ENCODE data around the gene COL6A2. TPM values are rescaled to one million over a fixed set of nuclear protein-coding genes. Genes with fewer than 3 reads are reported as not detected.
A peak's percentile ranks its signal among the peaks of the same experiment; 100 is the strongest.

Gene COL6A2
- total and polyA plus RNA-seq, 2 of the 4 experiments (the other 2 are of a cell fraction): 208 to 1,065 TPM

DNA sequence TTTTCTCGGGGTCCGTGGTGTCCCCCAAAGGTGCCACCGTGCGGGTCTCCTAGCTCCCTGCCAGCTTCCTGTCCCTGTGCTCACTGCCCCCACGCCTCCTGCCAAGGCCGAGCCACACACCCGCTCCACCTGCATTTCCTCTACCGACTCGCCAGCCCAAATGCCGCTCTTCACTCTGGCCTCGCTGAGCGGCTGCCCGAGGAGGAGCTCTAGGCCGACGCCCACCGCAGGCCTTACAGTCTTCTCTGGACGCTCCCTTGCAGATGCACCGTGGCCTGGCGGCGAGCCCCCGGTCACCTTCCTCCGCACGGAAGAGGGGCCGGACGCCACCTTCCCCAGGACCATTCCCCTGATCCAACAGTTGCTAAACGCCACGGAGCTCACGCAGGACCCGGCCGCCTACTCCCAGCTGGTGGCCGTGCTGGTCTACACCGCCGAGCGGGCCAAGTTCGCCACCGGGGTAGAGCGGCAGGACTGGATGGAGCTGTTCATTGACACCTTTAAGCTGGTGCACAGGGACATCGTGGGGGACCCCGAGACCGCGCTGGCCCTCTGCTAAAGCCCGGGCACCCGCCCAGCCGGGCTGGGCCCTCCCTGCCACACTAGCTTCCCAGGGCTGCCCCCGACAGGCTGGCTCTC lies 31.1 kb downstream of the COL6A2 start:
- Histone ChIP-seq H3K9me1 (ENCODE audit: insufficient read depth, low read length) (peaks cover 9% of the 10 kb centered on the region; the same call in 1 of the 2 replicates), H2BK15ac (ENCODE audit: low read depth, low read length) (no peak overlapping the region), H2AK9ac (replicated peaks; ENCODE audit: low read depth, low read length, poor library complexity) (peak overlapping the region; percentile 84), H4K20me1 (ENCODE audit: insufficient read depth, low read length) (peaks cover 97% of the 10 kb centered on the region), H3K23ac (ENCODE audit: low read depth, low read length) (no peak overlapping the region), H2AFZ (replicated peaks; ENCODE audit: low read length, poor library complexity) (peak overlapping the region; percentile 32), H3K9ac (ENCODE audit: low read depth, low read length) (no peak overlapping the region), H3K36me3 (ENCODE audit: control insufficient read depth, insufficient read depth, low read length) (peaks cover 79% of the 10 kb centered on the region), H3K18ac (ENCODE audit: low read depth, low read length) (no peak overlapping the region), H3K14ac (replicated peaks; ENCODE audit: low read depth, low read length) (no peak overlapping the region), H4K8ac (ENCODE audit: low read depth in 2 of 2, low read length in 2 of 2) (no peak overlapping the region), H3K9me3 (ENCODE audit: control insufficient read depth, insufficient read depth, low read length) (no peaks in the 10 kb centered on the region), H3K27me3 (ENCODE audit: control insufficient read depth, insufficient read depth, low read length) (no peaks in the 10 kb centered on the region), H4K5ac (ENCODE audit: low read depth, low read length) (no peak overlapping the region), H2AK5ac (ENCODE audit: low read depth, low read length) (no peak overlapping the region), H3K27ac (ENCODE audit: insufficient read depth, low read length) (no peak overlapping the region), H2BK20ac (ENCODE audit: low read depth, low read length) (no peak overlapping the region), H2BK5ac (ENCODE audit: low read depth, low read length, poor library complexity, severe bottlenecking) (no peak overlapping the region), H3K4me1 (ENCODE audit: control insufficient read depth, insufficient read depth, low read length) (no peaks in the 10 kb centered on the region), H2BK120ac (ENCODE audit: low read depth, low read length) (no peak overlapping the region), H3K56ac (ENCODE audit: extremely low read depth, insufficient read depth, low read length) (no peak overlapping the region), H4K91ac (ENCODE audit: insufficient read depth, low read depth, low read length) (no peak overlapping the region), H3K4me2 (ENCODE audit: low read depth, low read length) (no peak overlapping the region), H3K4ac (ENCODE audit: low read depth, low read length) (no peak overlapping the region), H3K79me1 (ENCODE audit: low read depth in 1 of 2, low read length in 2 of 2) (peaks cover 0 to 57% of the 10 kb centered on the region in 2 experiments; a peak in 3 of 4 replicates), H3K4me3 (ENCODE audit: insufficient read depth, low read depth, low read length) (no peak overlapping the region)
- ChIA-PET CTCF (interaction anchor here (0.5 kb wide), 1 partner anchor 30 kb away, joined by 3 read pairs; no protein-coding TSS in a partner anchor), POLR2A (ENCODE audit: unreplicated experiment) (no interaction called here)
- dilution Hi-C loops (cut with HindIII; ENCODE audit: low sequenced_read_pairs, unreplicated experiment) (no loop called here), intact Hi-C loops (cut with micrococcal nuclease) (no loop called here), in situ Hi-C loops (cut with MboI; ENCODE audit: low sequenced_read_pairs) (no loop called here)
- no TSS peak for BruUV-seq (replicated peaks)
- no peak for DNase-seq
- ATAC-seq (ENCODE audit: low read depth): no peak
- 95% methylated on average over 29 of the region's 45 CpGs; no CpG with 5 or more reads in 1 of the 2 experiments for WGBS, 2 experiments (ENCODE audit: extremely low coverage in 2 of 2, insufficient read length in 1 of 2)
- TF ChIP-seq RAD21 (IDR thresholded peaks at IDR 0.05; ENCODE audit: low read length): no peak
- TF ChIP-seq, protein P1, sequence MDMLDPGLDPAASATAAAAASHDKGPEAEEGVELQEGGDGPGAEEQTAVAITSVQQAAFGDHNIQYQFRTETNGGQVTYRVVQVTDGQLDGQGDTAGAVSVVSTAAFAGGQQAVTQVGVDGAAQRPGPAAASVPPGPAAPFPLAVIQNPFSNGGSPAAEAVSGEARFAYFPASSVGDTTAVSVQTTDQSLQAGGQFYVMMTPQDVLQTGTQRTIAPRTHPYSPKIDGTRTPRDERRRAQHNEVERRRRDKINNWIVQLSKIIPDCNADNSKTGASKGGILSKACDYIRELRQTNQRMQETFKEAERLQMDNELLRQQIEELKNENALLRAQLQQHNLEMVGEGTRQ (IDR thresholded peaks at IDR 0.05; ENCODE audit: low read depth, low read length): no peak
- no peak for TF ChIP-seq RFX5 (IDR thresholded peaks at IDR 0.05; ENCODE audit: low read depth, low read length)
- TF ChIP-seq POLR2A (IDR thresholded peaks at IDR 0.05; ENCODE audit: low read depth, low read length): no peak
- TF ChIP-seq BHLHE40 (IDR thresholded peaks at IDR 0.05; ENCODE audit: low read depth, low read length): no peak
- no peak for TF ChIP-seq RCOR1 (IDR thresholded peaks at IDR 0.05; ENCODE audit: insufficient replicate concordance, low read length)
- no peak for TF ChIP-seq MAFK (IDR thresholded peaks at IDR 0.05; ENCODE audit: low read depth, low read length)
- TF ChIP-seq SMC3 (IDR thresholded peaks at IDR 0.05; ENCODE audit: low read depth, low read length): no peak
- no peak for TF ChIP-seq MAZ (IDR thresholded peaks at IDR 0.05; ENCODE audit: borderline replicate concordance, low read depth, low read length)
- TF ChIP-seq, protein P2, sequence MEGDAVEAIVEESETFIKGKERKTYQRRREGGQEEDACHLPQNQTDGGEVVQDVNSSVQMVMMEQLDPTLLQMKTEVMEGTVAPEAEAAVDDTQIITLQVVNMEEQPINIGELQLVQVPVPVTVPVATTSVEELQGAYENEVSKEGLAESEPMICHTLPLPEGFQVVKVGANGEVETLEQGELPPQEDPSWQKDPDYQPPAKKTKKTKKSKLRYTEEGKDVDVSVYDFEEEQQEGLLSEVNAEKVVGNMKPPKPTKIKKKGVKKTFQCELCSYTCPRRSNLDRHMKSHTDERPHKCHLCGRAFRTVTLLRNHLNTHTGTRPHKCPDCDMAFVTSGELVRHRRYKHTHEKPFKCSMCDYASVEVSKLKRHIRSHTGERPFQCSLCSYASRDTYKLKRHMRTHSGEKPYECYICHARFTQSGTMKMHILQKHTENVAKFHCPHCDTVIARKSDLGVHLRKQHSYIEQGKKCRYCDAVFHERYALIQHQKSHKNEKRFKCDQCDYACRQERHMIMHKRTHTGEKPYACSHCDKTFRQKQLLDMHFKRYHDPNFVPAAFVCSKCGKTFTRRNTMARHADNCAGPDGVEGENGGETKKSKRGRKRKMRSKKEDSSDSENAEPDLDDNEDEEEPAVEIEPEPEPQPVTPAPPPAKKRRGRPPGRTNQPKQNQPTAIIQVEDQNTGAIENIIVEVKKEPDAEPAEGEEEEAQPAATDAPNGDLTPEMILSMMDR (conservative IDR thresholded peaks at IDR 0.05; ENCODE audit: low read depth, low read length): no peak
- no peak for TF ChIP-seq CHD1 (IDR thresholded peaks at IDR 0.05; ENCODE audit: low read depth, low read length)
- TF ChIP-seq FOS (IDR thresholded peaks at IDR 0.05; ENCODE audit: low read depth, low read length): no peak
- no peak for TF ChIP-seq CEBPB (IDR thresholded peaks at IDR 0.05; ENCODE audit: low read depth, low read length)
- no peak for TF ChIP-seq MXI1 (IDR thresholded peaks at IDR 0.05; ENCODE audit: borderline replicate concordance, low read depth, low read length)
- no peak for TF ChIP-seq NFE2L2 (IDR thresholded peaks at IDR 0.05; ENCODE audit: low read depth, low read length)
- TF ChIP-seq, protein P3, sequence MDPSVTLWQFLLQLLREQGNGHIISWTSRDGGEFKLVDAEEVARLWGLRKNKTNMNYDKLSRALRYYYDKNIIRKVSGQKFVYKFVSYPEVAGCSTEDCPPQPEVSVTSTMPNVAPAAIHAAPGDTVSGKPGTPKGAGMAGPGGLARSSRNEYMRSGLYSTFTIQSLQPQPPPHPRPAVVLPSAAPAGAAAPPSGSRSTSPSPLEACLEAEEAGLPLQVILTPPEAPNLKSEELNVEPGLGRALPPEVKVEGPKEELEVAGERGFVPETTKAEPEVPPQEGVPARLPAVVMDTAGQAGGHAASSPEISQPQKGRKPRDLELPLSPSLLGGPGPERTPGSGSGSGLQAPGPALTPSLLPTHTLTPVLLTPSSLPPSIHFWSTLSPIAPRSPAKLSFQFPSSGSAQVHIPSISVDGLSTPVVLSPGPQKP (IDR thresholded peaks at IDR 0.05; ENCODE audit: borderline replicate concordance, low read depth, low read length): no peak
